GM12872 (cell line): ENCODE measurements around the gene TTLL9.

Experiments
- TF ChIP-seq, protein P1 (sequence below): IDR thresholded peaks from 3 replicates; pipeline ENCODE4 v1.5.1; 2011; ENCODE audit warnings: low read depth, mild to moderate bottlenecking, low read length, moderate library complexity; ENCODE audit not compliant: insufficient read depth

The TTLL9 gene

DNA sequence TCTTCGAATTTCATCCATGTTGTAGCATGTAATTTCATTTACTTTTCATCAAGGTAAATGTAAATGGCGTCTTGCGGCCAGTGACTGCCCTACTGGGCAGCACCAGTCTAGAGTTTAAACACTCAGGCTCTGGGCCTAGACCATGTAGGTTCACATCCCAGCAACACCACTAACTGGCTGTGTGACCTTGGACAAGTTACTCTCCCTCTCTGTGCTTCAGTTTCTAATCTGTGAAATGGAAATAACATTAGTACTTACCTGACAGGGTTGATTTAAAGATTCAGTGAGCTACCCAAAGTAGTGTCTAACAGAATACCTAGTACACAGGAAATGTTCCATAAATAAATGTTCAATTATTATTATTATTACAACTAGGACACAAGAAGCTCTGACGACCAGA lies 52.2 kb downstream of the TTLL9 start:
- TF ChIP-seq, protein P1, sequence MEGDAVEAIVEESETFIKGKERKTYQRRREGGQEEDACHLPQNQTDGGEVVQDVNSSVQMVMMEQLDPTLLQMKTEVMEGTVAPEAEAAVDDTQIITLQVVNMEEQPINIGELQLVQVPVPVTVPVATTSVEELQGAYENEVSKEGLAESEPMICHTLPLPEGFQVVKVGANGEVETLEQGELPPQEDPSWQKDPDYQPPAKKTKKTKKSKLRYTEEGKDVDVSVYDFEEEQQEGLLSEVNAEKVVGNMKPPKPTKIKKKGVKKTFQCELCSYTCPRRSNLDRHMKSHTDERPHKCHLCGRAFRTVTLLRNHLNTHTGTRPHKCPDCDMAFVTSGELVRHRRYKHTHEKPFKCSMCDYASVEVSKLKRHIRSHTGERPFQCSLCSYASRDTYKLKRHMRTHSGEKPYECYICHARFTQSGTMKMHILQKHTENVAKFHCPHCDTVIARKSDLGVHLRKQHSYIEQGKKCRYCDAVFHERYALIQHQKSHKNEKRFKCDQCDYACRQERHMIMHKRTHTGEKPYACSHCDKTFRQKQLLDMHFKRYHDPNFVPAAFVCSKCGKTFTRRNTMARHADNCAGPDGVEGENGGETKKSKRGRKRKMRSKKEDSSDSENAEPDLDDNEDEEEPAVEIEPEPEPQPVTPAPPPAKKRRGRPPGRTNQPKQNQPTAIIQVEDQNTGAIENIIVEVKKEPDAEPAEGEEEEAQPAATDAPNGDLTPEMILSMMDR: no peak

DNA sequence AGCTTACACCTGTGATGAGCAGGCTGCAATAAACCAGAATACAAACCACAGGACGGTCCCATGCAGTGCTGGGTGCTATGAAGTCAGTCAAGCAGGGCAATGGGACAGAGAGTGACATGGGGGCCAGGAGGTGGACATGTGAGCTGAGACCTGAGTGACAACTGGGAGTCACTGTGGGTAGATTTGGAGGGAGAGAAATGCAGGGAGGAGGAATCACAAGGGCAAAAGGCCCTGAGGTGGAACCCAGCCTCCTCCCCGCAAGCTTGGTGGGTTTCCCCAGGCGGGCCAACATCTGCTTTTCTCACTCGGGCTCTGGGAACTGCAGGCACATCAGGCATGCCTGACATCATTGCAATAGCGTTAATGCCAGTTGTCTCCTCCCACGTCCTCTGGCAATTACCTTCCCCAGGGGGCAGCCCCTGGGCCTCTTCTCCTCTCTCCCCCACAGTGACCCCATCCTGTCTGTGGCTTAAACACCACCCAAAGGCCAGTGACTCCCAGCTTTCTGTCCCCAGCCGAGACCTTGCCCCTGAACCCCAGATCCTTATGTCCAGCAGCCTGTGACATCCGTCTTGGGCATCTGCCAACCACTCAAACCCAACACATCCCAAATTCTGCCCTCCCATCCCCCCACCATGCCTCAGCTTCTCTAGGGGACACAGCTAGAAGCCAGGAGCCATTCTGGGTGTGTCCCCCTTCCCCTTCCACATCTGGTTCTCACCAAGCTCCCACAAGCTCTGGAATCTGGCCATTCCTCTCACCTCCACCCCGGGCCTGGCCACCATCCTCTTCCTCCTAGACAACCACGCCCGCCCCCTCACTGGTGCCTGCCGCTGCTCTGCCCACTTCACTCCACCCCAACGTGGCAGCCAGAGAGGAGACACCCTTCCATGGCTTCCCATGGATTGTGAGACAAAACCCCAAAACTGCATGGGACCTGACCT lies 53.2 kb downstream of the TTLL9 start:
- TF ChIP-seq, protein P1: no peak

DNA sequence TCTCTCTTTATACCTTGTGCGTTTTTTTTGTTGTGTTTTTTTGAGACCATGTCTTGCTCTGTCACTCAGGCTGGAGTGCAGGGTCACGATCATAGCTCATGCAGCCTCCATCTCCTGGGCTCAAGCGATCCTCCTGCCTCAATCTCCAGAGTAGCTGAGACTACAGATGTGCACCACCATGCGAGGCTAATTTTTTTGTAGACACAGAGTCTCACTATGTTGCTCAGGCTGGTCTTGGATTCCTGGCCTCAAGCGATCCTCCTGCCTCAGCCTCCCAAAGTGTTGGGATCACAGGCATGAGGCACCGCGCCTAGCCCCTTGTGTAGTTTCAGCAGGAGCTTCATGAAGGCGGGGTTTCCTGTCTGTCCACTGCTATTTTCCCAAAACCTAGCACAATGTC lies 54.1 kb downstream of the TTLL9 start:
- TF ChIP-seq, protein P1: no peak

DNA sequence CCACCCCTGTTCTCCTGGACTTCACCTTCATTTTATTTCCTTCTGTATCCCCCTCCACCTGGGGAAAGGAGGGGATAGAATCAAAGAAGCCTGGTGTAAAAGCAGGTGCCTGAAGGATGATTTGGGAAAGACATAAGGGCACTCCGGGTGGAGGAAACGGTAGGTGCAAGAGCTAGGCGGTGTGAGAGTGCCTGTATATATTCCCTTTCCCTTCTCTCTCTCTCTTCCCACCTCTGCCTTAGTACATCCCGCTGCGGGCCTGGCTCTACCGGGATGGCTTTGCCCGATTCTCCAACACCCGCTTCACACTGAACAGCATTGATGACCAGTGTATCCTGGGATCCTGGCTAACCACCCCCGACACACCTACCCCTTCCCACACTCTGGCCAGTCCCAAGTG lies 55.2 kb downstream of the TTLL9 start:
- TF ChIP-seq, protein P1: no peak

DNA sequence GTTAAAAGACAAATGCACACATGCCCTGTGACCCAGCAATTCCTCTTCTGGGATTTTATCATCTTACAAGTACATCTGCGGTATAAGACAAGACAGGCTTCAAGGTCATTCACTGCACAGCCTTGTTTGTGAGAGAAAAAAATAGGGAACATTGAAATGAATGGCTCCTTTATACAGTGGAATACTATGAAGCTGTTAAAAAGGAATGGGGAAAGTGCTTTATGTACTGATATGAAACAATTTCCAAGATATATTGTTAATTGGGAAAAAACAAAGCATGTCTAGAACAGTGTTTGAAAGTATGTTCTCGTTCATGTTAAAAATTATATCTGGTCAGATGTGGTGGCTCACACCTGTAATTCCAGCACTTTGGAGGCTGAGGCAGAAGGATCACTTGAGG lies 56.1 kb downstream of the TTLL9 start:
- TF ChIP-seq, protein P1: no peak

DNA sequence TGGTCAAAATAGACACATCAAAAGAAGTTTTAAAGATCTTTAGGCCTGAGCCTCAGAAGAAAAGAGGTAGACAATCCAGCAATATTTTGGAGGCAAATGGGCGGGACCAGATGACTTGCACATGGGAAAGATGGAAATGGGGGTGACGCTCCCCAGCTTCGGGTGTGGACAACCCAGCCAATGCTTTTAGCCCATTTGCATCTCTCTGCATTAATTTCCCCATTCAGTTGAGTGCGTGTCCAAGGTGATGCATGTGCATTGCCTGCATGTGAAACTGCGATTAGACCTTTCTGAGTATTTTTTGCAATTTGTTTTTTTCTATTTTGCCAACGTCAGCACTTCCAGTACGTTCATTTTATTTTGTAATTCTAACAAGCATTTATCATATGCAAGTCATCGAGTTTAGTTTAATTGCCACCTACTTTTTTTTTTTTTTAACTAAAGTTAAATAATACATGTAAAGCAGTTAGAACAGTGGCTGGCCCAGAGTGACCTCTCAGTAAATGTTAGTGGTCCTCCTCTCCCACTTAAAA lies 57.3 kb downstream of the TTLL9 start:
- TF ChIP-seq, protein P1: no peak

DNA sequence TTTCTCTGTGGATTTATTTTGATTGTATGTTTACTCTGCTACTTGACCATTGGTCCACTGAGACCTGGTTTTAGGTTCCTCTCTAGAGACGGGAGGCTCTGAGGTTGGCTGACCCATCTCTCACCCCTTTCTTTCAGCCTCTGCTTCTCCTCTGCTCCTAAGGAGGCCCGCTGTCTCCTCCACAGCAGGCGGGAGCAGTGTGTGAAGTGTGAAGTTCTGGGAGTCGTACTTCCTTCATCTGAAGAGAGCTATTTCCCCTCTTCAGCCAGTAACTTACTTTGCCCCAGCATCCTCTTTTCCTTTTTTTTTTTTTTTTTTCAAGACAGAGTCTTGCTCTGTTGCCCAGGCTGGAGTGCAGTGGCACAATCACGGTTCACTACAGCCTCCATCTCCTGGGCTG lies 60.3 kb downstream of the TTLL9 start:
- TF ChIP-seq, protein P1: no peak
